ENCODE results near the gene KCNG2. TPM values are rescaled to one million over a fixed set of nuclear protein-coding genes. Genes with fewer than 3 reads are reported as not detected.

Gene KCNG2
- total and polyA plus RNA-seq, 4 donors, result 0.23 to 1.1 TPM; not detected in 2

DNA sequence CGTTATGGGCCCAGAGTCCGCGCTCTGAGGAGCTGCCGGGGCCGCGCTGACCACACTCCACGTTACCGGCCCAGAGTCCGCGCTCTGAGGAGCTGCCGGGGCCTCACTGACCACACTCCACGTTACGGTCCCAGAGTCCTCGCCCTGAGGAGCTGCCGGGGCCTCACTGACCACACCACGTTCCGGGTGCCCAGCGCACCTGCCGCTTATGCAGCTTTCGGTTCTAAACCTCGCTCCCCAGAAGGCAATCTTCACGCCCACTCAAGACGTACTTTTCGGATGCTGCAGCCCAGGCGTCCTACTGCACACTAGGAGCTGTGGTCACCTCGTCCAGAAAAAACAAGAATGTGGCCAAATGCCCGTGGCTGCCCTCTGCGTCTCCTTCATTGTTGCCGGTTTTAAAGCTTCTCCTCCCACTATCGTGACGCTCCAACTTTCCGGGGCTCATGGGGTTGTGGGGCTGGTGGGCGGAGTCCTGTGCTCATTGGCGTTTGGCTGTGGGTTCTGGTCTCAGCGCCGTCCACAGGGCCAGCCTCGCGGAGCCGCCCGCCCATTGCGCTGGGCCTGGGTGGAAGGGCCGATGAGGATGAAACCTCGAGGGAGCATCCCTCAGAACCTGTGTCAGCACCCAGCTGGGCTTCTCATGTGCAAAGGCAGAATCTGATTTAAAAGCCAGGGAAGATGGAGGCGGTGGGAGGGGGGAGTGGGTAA lies 11.9 kb downstream of the KCNG2 start:
- ATAC-seq (ENCODE audit: low FRiP score), result no peak
- Histone ChIP-seq H3K4me3 (ENCODE audit: low read length in 2 of 2) (no peak overlapping the region), H3K36me3 (ENCODE audit: control insufficient read depth in 1 of 2, insufficient read depth in 2 of 2, low read length in 1 of 2) (no peaks in the 10 kb centered on the region), H3K27me3 (ENCODE audit: control insufficient read depth in 1 of 2, insufficient read depth in 2 of 2, low read length in 1 of 2) (no peaks in the 10 kb centered on the region), H3K27ac (ENCODE audit: low read depth in 1 of 2, low read length in 2 of 2) (no peak overlapping the region), H3K4me1 (ENCODE audit: control insufficient read depth in 1 of 2, insufficient read depth in 2 of 2, low read length in 2 of 2) (no peaks in the 10 kb centered on the region), H3K9me3 (ENCODE audit: control insufficient read depth, low read length) (no peaks in the 10 kb centered on the region)
- intact Hi-C loops (cut with DNase I), result no loop called here
- peak in 1 of 2 donors; percentile 34 for DNase-seq
- WGBS, 2 donors, result 85 to 89% methylated on average over 41 to 44 of the region's 44 CpGs

DNA sequence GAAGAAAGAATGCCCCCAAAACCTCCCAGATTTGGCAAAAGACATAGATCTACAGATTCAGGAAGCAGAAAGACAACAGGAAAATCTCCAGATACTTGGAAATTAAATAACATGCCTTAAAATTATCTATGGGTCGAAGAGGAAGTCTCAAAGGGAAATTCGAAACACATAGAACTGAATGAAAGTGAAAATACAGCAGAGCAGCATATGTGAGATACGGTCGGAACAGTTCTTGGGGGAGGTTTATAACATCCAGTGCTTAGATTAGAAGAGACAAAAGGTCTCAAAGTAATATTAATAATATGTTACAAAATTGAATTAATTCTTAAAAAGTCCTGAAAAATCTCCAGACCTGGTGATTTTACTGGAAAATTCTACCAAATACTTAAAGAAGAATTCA lies 14.3 kb downstream of the KCNG2 start:
- H3K4me1 ChIP-seq (ENCODE audit: control insufficient read depth in 1 of 2, insufficient read depth in 2 of 2, low read length in 2 of 2), result no peaks in the 10 kb centered on the region
- H3K4me3 ChIP-seq (ENCODE audit: low read length in 2 of 2), result no peak overlapping the region
- intact Hi-C loops (cut with DNase I), result no loop called here
- H3K36me3 ChIP-seq (ENCODE audit: control insufficient read depth in 1 of 2, insufficient read depth in 2 of 2, low read length in 1 of 2), result no peaks in the 10 kb centered on the region
- DNase-seq (no peak), ATAC-seq (ENCODE audit: low FRiP score) (no peak)
- no peak overlapping the region for H3K27ac ChIP-seq (ENCODE audit: low read depth in 1 of 2, low read length in 2 of 2)
- no peaks in the 10 kb centered on the region for H3K27me3 ChIP-seq (ENCODE audit: control insufficient read depth in 1 of 2, insufficient read depth in 2 of 2, low read length in 1 of 2)
- WGBS, 2 donors, result 83 to 84% methylated on average over 4 of the region's 4 CpGs
- H3K9me3 ChIP-seq (ENCODE audit: control insufficient read depth, low read length), result no peaks in the 10 kb centered on the region

DNA sequence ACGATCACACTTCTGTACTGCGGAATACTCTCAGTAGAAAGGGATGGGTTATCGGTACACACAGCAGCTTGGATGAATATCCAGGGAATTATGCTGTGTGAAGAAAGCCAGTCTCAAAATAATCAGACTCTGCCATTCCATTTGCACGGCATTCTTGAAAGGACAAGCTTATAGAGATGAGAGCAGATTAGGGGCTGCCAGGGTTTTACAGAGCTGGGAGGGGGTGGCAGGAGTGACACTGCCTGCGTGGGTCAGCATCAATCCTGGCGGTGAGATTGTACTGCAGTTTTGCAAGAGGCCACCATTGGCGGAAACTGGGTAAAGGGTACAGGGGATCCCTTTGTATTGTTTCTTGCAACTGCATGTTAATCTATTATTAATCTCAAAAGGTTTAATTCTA lies 16.6 kb downstream of the KCNG2 start:
- ATAC-seq (ENCODE audit: low FRiP score), result no peak
- no peak overlapping the region for H3K4me3 ChIP-seq (ENCODE audit: low read length in 2 of 2)
- no peaks in the 10 kb centered on the region for H3K4me1 ChIP-seq (ENCODE audit: control insufficient read depth in 1 of 2, insufficient read depth in 2 of 2, low read length in 2 of 2)
- H3K27me3 ChIP-seq (ENCODE audit: control insufficient read depth in 1 of 2, insufficient read depth in 2 of 2, low read length in 1 of 2), result no peaks in the 10 kb centered on the region
- no peak overlapping the region for H3K27ac ChIP-seq (ENCODE audit: low read depth in 1 of 2, low read length in 2 of 2)
- no peaks in the 10 kb centered on the region for H3K36me3 ChIP-seq (ENCODE audit: control insufficient read depth in 1 of 2, insufficient read depth in 2 of 2, low read length in 1 of 2)
- H3K9me3 ChIP-seq (ENCODE audit: control insufficient read depth, low read length), result no peaks in the 10 kb centered on the region
- no peak for DNase-seq
- WGBS, 2 donors, result 64 to 68% methylated on average over 7 of the region's 7 CpGs
- intact Hi-C loops (cut with DNase I), result no loop called here

DNA sequence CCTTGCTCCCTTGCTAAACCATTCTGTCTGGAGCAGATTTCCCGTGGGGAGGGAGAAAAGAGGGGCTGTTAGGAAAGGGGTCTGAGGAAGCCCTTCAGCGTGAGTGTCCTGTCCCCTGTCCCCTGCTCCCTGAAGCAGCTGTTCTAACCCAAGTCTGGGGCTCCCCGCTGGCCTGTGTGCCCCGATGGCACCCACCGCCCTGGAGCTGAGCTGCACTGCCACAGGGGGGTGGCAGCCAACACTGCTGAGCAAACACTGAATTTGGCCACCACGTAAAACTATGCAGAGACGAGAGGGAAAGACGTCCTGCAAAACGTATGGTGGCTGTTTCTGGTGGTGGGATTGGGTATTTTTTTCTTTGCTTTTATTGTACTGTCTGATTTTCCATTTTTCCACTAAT lies 17.9 kb downstream of the KCNG2 start:
- ATAC-seq (ENCODE audit: low FRiP score) (no peak), DNase-seq (peak in 1 of 2 donors; percentile 46)
- Histone ChIP-seq H3K27me3 (ENCODE audit: control insufficient read depth in 1 of 2, insufficient read depth in 2 of 2, low read length in 1 of 2) (no peaks in the 10 kb centered on the region), H3K36me3 (ENCODE audit: control insufficient read depth in 1 of 2, insufficient read depth in 2 of 2, low read length in 1 of 2) (no peaks in the 10 kb centered on the region), H3K4me1 (ENCODE audit: control insufficient read depth in 1 of 2, insufficient read depth in 2 of 2, low read length in 2 of 2) (no peaks in the 10 kb centered on the region), H3K9me3 (ENCODE audit: control insufficient read depth, low read length) (no peaks in the 10 kb centered on the region), H3K27ac (ENCODE audit: low read depth in 1 of 2, low read length in 2 of 2) (no peak overlapping the region), H3K4me3 (ENCODE audit: low read length in 2 of 2) (no peak overlapping the region)
- intact Hi-C loops (cut with DNase I), result no loop called here
- 46 to 53% methylated on average over 9 of the region's 9 CpGs for WGBS, 2 donors

DNA sequence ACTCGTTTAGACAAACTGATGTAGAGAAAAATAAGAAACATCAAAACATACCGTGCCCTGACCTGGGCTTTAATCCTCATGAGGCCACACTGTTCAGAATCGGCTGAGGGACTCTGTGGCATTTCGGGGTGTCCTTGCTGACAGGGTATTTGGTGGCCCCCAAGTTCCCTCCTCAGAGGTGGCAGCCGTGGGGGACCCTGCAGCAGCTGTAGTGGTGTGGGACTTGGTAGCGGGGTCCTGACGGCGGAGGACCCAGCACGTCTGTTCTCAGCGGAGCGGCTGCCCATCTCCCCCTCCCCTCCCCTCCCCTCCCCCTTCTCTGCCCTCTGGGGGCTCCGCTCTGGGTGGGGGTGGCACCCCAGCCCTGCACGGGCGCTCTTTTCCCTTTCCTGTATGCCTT lies 18.4 kb downstream of the KCNG2 start:
- 51 to 55% methylated on average over 13 to 14 of the region's 14 CpGs for WGBS, 2 donors
- no peak for ATAC-seq (ENCODE audit: low FRiP score)

GRCh38 chr18:79816981-79817606 lies 19.4 kb downstream of the KCNG2 start:
- no peaks in the 10 kb centered on the region for H3K36me3 ChIP-seq (ENCODE audit: control insufficient read depth in 1 of 2, insufficient read depth in 2 of 2, low read length in 1 of 2)
- intact Hi-C loops (cut with DNase I), result no loop called here
- no peak for ATAC-seq (ENCODE audit: low FRiP score)
- H3K27me3 ChIP-seq (ENCODE audit: control insufficient read depth in 1 of 2, insufficient read depth in 2 of 2, low read length in 1 of 2), result no peaks in the 10 kb centered on the region
- H3K4me1 ChIP-seq (ENCODE audit: control insufficient read depth in 1 of 2, insufficient read depth in 2 of 2, low read length in 2 of 2), result no peaks in the 10 kb centered on the region
- H3K9me3 ChIP-seq (ENCODE audit: control insufficient read depth, low read length), result no peaks in the 10 kb centered on the region
- no peak overlapping the region for H3K4me3 ChIP-seq (ENCODE audit: low read length in 2 of 2)
- peak in 1 of 2 donors; percentile 70 for DNase-seq
- 92 to 93% methylated on average over 18 of the region's 18 CpGs for WGBS, 2 donors
- no peak overlapping the region for H3K27ac ChIP-seq (ENCODE audit: low read depth in 1 of 2, low read length in 2 of 2)

More for the DNA sequence above, 18.4 kb downstream of the KCNG2 start:
- intact Hi-C loops (cut with DNase I), result no loop called here
- no peaks in the 10 kb centered on the region for H3K9me3 ChIP-seq (ENCODE audit: control insufficient read depth, low read length)
- no peaks in the 10 kb centered on the region for H3K36me3 ChIP-seq (ENCODE audit: control insufficient read depth in 1 of 2, insufficient read depth in 2 of 2, low read length in 1 of 2)
- H3K27ac ChIP-seq (ENCODE audit: low read depth in 1 of 2, low read length in 2 of 2), result no peak overlapping the region
- H3K27me3 ChIP-seq (ENCODE audit: control insufficient read depth in 1 of 2, insufficient read depth in 2 of 2, low read length in 1 of 2), result no peaks in the 10 kb centered on the region
- no peak overlapping the region for H3K4me3 ChIP-seq (ENCODE audit: low read length in 2 of 2)
- DNase-seq, result peak in 1 of 2 donors; percentile 59
- no peaks in the 10 kb centered on the region for H3K4me1 ChIP-seq (ENCODE audit: control insufficient read depth in 1 of 2, insufficient read depth in 2 of 2, low read length in 2 of 2)

GRCh38 chr18:79817607-79817998 lies 19.9 kb downstream of the KCNG2 start:
- Histone ChIP-seq H3K27me3 (ENCODE audit: control insufficient read depth in 1 of 2, insufficient read depth in 2 of 2, low read length in 1 of 2) (no peaks in the 10 kb centered on the region), H3K4me3 (ENCODE audit: low read length in 2 of 2) (no peak overlapping the region), H3K9me3 (ENCODE audit: control insufficient read depth, low read length) (no peaks in the 10 kb centered on the region), H3K27ac (ENCODE audit: low read depth in 1 of 2, low read length in 2 of 2) (no peak overlapping the region), H3K4me1 (ENCODE audit: control insufficient read depth in 1 of 2, insufficient read depth in 2 of 2, low read length in 2 of 2) (no peaks in the 10 kb centered on the region), H3K36me3 (ENCODE audit: control insufficient read depth in 1 of 2, insufficient read depth in 2 of 2, low read length in 1 of 2) (no peaks in the 10 kb centered on the region)
- WGBS, 2 donors, result 85 to 86% methylated on average over 8 of the region's 8 CpGs
- intact Hi-C loops (cut with DNase I), result no loop called here
- DNase-seq (no peak), ATAC-seq (ENCODE audit: low FRiP score) (peak; percentile 30)

GRCh38 chr18:79818036-79818435 lies 20.3 kb downstream of the KCNG2 start:
- Histone ChIP-seq H3K4me3 (ENCODE audit: low read length in 2 of 2) (no peak overlapping the region), H3K27ac (ENCODE audit: low read depth in 1 of 2, low read length in 2 of 2) (no peak overlapping the region), H3K4me1 (ENCODE audit: control insufficient read depth in 1 of 2, insufficient read depth in 2 of 2, low read length in 2 of 2) (no peaks in the 10 kb centered on the region), H3K27me3 (ENCODE audit: control insufficient read depth in 1 of 2, insufficient read depth in 2 of 2, low read length in 1 of 2) (no peaks in the 10 kb centered on the region), H3K9me3 (ENCODE audit: control insufficient read depth, low read length) (no peaks in the 10 kb centered on the region), H3K36me3 (ENCODE audit: control insufficient read depth in 1 of 2, insufficient read depth in 2 of 2, low read length in 1 of 2) (no peaks in the 10 kb centered on the region)
- 70 to 72% methylated on average over 14 of the region's 14 CpGs for WGBS, 2 donors
- intact Hi-C loops (cut with DNase I), result no loop called here
- ATAC-seq (ENCODE audit: low FRiP score) (peak; percentile 12), DNase-seq (peak in 1 of 2 donors; percentile 58)

DNA sequence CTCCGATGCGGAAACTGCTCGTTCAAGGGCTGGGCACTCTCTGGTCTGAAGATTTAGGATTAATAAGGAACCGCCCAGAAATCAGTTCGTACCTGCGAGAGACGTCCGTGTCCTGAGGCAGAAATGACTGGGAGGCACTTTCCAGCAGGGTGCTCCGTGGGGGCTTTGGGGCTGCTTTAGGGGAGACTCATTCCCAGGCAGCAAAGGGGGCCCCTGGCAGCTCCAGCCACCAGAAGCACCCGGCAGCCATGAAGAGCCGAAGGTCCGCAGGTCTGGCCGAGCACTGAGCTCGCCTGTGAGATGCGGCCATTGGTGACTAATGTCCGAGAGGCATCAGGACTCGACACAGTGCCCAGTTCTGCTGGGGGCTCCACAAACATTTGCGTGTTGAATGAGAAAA lies 20.9 kb downstream of the KCNG2 start:
- H3K4me3 ChIP-seq (ENCODE audit: low read length in 2 of 2), result no peak overlapping the region
- WGBS, 2 donors, result 61 to 71% methylated on average over 18 of the region's 18 CpGs
- ATAC-seq (ENCODE audit: low FRiP score) (no peak), DNase-seq (no peak)
- intact Hi-C loops (cut with DNase I), result no loop called here
- no peaks in the 10 kb centered on the region for H3K27me3 ChIP-seq (ENCODE audit: control insufficient read depth in 1 of 2, insufficient read depth in 2 of 2, low read length in 1 of 2)
- no peaks in the 10 kb centered on the region for H3K4me1 ChIP-seq (ENCODE audit: control insufficient read depth in 1 of 2, insufficient read depth in 2 of 2, low read length in 2 of 2)
- H3K36me3 ChIP-seq (ENCODE audit: control insufficient read depth in 1 of 2, insufficient read depth in 2 of 2, low read length in 1 of 2), result no peaks in the 10 kb centered on the region
- no peak overlapping the region for H3K27ac ChIP-seq (ENCODE audit: low read depth in 1 of 2, low read length in 2 of 2)
- H3K9me3 ChIP-seq (ENCODE audit: control insufficient read depth, low read length), result no peaks in the 10 kb centered on the region

All from aorta (tissue), 5 donors.